ENCODE results near the gene MEGF11.

MEGF11 gene

DNA sequence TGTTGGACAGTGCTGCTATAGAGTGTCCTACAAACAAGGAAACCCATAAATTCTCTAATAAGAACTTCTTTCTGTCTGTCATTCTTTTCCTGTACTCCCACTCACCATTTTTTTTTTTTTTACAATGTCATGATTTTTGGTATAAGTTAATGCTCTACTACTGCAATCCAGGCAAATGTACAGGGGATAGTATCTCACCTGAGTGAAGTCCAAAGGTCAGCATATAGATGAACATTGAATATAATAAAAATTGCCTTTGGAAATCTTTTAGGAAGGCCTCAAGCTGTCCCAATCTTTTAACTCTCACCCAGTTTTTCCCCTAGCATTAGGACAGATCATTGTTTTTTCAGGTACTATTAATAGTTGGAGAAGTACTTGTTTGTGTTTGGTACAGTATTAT is 405.6 kb downstream of the MEGF11 start:
- DNase-seq (ENCODE audit: low read depth), result no peak

DNA sequence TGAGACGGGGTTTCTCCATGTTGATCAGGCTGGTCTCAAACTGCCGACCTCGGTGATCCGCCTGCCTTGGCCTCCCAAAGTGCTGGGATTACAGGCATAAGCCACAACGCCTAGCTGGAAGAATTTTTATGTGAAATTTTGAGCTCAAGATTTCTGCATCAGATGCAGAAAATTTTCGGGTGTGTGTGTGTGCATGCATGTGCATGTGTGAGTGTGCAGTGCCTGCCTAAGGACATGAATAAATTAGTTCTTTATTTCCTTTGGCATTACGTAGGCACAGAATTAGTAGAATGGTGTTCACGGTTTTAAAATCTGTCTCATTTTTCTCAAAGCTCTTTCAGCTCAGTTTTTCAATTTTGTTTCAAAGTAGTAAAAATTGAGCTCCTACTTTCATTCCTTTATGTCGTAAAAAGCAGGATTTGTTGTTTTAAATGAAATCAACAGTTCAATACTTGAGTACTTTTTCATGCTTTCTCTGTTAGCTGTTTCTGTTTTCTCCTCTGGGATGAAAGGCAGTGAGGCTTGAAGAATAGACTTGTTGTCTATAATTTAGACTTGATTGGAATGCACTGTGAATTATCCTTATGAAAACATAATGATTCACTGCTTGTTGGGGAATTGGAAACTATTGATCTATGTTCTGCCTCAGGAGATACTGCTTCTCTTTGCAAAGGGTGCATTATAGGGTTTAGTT is 407.6 kb downstream of the MEGF11 start:
- DNase-seq (ENCODE audit: low read depth), result no peak
